ENCODE measurements around the gene KCNMA1. TPM values are rescaled to one million over a fixed set of nuclear protein-coding genes. Genes with fewer than 3 reads are reported as not detected.

The KCNMA1 gene
- total and polyA plus RNA-seq, 2 donors (not counting 1 experiment from before 2014, with no cell fraction given) = 0.82 to 3.1 TPM

DNA sequence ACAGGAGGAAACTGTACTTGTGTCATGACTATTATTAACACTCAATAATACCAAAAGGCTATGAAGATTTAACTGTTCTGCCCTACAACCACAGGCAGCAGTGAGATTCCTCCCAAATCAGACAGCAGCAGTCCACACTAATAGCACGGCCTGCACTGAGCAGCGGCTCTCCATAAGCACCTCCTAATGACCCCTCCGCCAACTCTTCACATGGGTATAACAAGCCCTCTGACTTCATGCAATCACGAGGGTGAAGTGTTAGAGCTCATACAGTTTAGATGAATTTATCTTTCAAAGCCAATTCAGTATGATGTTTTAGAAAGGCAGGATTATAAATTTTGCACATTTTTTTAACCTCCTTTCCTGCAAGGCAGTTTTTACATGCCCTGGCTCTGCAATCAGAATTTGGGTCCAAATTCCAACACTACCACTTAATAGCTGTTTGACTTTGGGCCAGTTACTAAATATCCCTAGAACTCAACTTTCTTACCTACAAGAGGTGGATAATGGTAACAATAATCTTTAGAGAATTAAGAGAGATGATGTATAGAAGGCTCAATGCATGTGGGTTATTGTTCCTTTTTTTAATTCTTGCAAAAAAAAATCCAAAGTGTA lies 617.1 kb downstream of the KCNMA1 start:
- ChIA-PET CTCF (no interaction called here), POLR2A (no interaction called here)
- no peaks in the 10 kb centered on the region for H3K4me1 Mint-ChIP-seq
- no peak for DNase-seq
- intact Hi-C loops (cut with micrococcal nuclease) = no loop called here
- no peak overlapping the region for H2AFZ ChIP-seq (ENCODE audit: insufficient read depth, low read depth, low read length, poor library complexity, severe bottlenecking)
- H3K27me3 ChIP-seq (replicated peaks in 1 of 4; ENCODE audit: control extremely low read depth in 1 of 4, control insufficient read depth in 3 of 4, insufficient read depth in 4 of 4, low read length in 3 of 4) = no peaks in the 10 kb centered on the region
- WGBS (ENCODE audit: insufficient coverage) = 100% methylated on average over 2 of the region's 4 CpGs
- no peak overlapping the region for H3K4me3 Mint-ChIP-seq
- no peaks in the 10 kb centered on the region for H3K36me3 ChIP-seq (replicated peaks in 1 of 2; ENCODE audit: control extremely low read depth in 1 of 2, control insufficient read depth in 1 of 2, extremely low read depth in 1 of 2, insufficient read depth in 2 of 2, low read length in 1 of 2)
- no peak overlapping the region for H3K27ac Mint-ChIP-seq
- peaks cover 2% of the 10 kb centered on the region for H3K27me3 Mint-ChIP-seq
- no peak overlapping the region for H3K27ac ChIP-seq (ENCODE audit: low read length in 2 of 2)
- H3K9me3 ChIP-seq (ENCODE audit: control extremely low read depth in 1 of 3, control insufficient read depth in 2 of 3, insufficient read depth in 1 of 3, low read length in 2 of 3) = no peaks in the 10 kb centered on the region
- no peaks in the 10 kb centered on the region for H3K9me3 Mint-ChIP-seq (ENCODE audit: insufficient read depth)
- no peaks in the 10 kb centered on the region for H4K20me1 ChIP-seq (ENCODE audit: control insufficient read depth, insufficient read depth, low read length, poor library complexity, severe bottlenecking)
- no peaks in the 10 kb centered on the region for H3K79me2 ChIP-seq (ENCODE audit: control insufficient read depth, insufficient read depth, low read length)
- TF ChIP-seq EZH2 (IDR thresholded peaks at IDR 0.05; ENCODE audit: borderline replicate concordance, insufficient read depth, low read depth, low read length, poor library complexity, severe bottlenecking) (no peak), CTCF (IDR thresholded peaks at IDR 0.05) (no peak)
- H3K4me2 ChIP-seq (replicated peaks; ENCODE audit: low read depth, low read length, poor library complexity, severe bottlenecking) = no peak overlapping the region
- no peak overlapping the region for H3K9ac ChIP-seq (ENCODE audit: low read length)
- no peak for ATAC-seq (ENCODE audit: low read depth)
- H3K4me3 ChIP-seq (ENCODE audit: control extremely low read depth in 1 of 5, extremely low read depth in 1 of 5, insufficient read depth in 1 of 5, low read depth in 2 of 5, low read length in 4 of 5) = no peak overlapping the region
- no peaks in the 10 kb centered on the region for H3K4me1 ChIP-seq (ENCODE audit: control insufficient read depth in 2 of 2, insufficient read depth in 2 of 2, low read length in 2 of 2)

DNA sequence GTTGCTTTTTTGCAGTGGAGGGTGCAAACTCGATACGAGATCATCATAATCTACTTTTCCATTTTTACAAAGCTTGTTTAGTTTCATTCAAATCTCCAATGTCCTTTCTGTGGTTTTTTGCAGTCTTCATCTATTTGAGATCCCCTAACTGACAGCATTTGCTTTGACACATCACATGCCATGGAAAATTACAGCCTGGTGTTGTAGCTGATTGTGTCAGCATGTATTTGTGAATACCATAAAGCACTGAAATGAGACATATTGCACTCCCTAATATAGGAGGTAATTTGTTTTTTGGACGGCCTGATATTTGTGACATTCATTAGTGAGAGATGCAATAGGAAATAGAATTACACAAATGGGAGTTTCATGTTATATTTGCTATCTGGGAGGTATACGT lies 620.8 kb downstream of the KCNMA1 start:
- CTCF ChIA-PET = interaction anchor here (1.2 to 2.2 kb wide), 2 partner anchors 10 to 12 kb away, joined by 3 to 9 read pairs; no protein-coding TSS in a partner anchor
- Histone ChIP-seq H3K4me2 (replicated peaks; ENCODE audit: low read depth, low read length, poor library complexity, severe bottlenecking) (no peak overlapping the region), H3K27ac (ENCODE audit: low read length in 2 of 2) (no peak overlapping the region), H3K27me3 (replicated peaks in 1 of 4; ENCODE audit: control extremely low read depth in 1 of 4, control insufficient read depth in 3 of 4, insufficient read depth in 4 of 4, low read length in 3 of 4) (no peaks in the 10 kb centered on the region), H2AFZ (ENCODE audit: insufficient read depth, low read depth, low read length, poor library complexity, severe bottlenecking) (no peak overlapping the region), H3K4me1 (ENCODE audit: control insufficient read depth in 2 of 2, insufficient read depth in 2 of 2, low read length in 2 of 2) (no peaks in the 10 kb centered on the region), H3K36me3 (replicated peaks in 1 of 2; ENCODE audit: control extremely low read depth in 1 of 2, control insufficient read depth in 1 of 2, extremely low read depth in 1 of 2, insufficient read depth in 2 of 2, low read length in 1 of 2) (no peaks in the 10 kb centered on the region), H3K4me3 (ENCODE audit: control extremely low read depth in 1 of 5, extremely low read depth in 1 of 5, insufficient read depth in 1 of 5, low read depth in 2 of 5, low read length in 4 of 5) (no peak overlapping the region), H3K79me2 (ENCODE audit: control insufficient read depth, insufficient read depth, low read length) (no peaks in the 10 kb centered on the region), H3K9me3 (ENCODE audit: control extremely low read depth in 1 of 3, control insufficient read depth in 2 of 3, insufficient read depth in 1 of 3, low read length in 2 of 3) (no peaks in the 10 kb centered on the region), H4K20me1 (ENCODE audit: control insufficient read depth, insufficient read depth, low read length, poor library complexity, severe bottlenecking) (no peaks in the 10 kb centered on the region), H3K9ac (ENCODE audit: low read length) (no peak overlapping the region)
- 100% methylated on average over 2 of the region's 4 CpGs for WGBS (ENCODE audit: insufficient coverage)
- Mint-ChIP-seq H3K4me1 (no peaks in the 10 kb centered on the region), H3K9me3 (ENCODE audit: insufficient read depth) (no peaks in the 10 kb centered on the region), H3K27ac (no peak overlapping the region), H3K4me3 (no peak overlapping the region), H3K27me3 (peaks cover 2% of the 10 kb centered on the region)
- ATAC-seq (ENCODE audit: low read depth) (no peak), DNase-seq (no peak)
- TF ChIP-seq EZH2 (IDR thresholded peaks at IDR 0.05; ENCODE audit: borderline replicate concordance, insufficient read depth, low read depth, low read length, poor library complexity, severe bottlenecking) = no peak
- TF ChIP-seq CTCF (IDR thresholded peaks at IDR 0.05) = no peak
- intact Hi-C loops (cut with micrococcal nuclease) = no loop called here
- POLR2A ChIA-PET = no interaction called here

Data from B cell (primary cell).